ENCODE measurements around the gene SNRNP70. TPM values are rescaled to one million over a fixed set of nuclear protein-coding genes. Genes with fewer than 3 reads are reported as not detected.

Gene SNRNP70
- total and polyA plus RNA-seq, 2 donors = 142 to 419 TPM

DNA sequence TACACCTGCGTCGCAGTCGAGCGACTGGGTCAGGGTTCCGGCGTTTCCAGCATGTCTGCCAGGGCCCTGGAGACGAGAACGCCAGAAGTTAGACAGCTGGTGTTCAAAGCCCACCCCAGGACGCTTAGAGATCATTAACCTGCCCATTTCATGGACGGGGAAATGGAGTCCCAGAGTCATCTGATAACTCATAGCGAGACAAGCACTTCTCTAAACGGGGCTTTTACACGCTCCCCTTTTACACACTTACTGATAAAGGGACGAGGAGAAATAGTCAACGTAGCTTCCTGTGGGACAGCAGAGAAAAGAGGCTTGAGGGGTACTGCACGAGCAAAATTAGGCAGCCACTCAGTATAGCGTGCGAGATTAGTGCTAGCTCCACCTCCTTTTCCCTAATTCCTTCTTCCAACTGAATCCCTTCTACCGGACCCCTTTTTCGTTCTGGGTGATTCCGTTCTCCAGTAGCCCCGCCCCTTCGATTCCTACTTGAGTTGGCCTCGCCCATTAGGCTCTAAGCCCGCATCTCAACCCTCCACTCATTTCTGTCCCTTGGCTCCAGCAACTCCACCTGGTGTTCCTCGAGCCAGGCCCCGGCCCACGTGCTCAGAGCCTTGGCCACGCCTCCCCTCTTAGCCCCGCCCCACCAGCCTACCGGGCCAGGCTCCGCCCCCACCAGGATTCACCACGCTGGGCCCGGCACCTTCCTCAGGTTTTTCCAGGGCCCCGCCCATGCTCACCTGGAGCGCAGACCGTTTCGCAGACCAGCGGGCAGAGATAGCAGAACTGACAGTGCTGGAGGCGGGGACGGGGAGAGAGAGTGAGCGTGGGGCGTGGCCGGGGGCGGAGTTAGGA lies 66.2 kb downstream of the SNRNP70 start:
- 18% methylated on average over 45 of the region's 45 CpGs for WGBS
- no peak for DNase-seq (ENCODE audit: low read depth in 6 of 9, low spot score in 9 of 9)
- peaks cover 4 to 13% of the 10 kb centered on the region in 2 donors for H3K9me3 ChIP-seq (ENCODE audit: control insufficient read depth in 2 of 2, insufficient read depth in 1 of 2, low read length in 1 of 2)
- peaks cover 2 to 23% of the 10 kb centered on the region in 2 donors for H3K4me1 ChIP-seq (ENCODE audit: control insufficient read depth in 2 of 2, insufficient read depth in 2 of 2, low read length in 2 of 2)
- H3K27me3 ChIP-seq (ENCODE audit: control insufficient read depth in 2 of 2, insufficient read depth in 1 of 2, low read length in 1 of 2) = peaks cover 46 to 99% of the 10 kb centered on the region in 2 donors
- H3K27ac ChIP-seq (ENCODE audit: low read depth in 1 of 2, low read length in 1 of 2) = no peak overlapping the region
- no peaks in the 10 kb centered on the region for H3K36me3 ChIP-seq (ENCODE audit: control insufficient read depth in 2 of 2, insufficient read depth in 2 of 2, low read length in 1 of 2)
- H3K4me3 ChIP-seq (ENCODE audit: low read length in 2 of 2) = no peak overlapping the region

GRCh38 chr19:49152119-49152550 lies 66.9 kb downstream of the SNRNP70 start:
- Histone ChIP-seq H3K27me3 (ENCODE audit: control insufficient read depth in 2 of 2, insufficient read depth in 1 of 2, low read length in 1 of 2) (peaks cover 46 to 98% of the 10 kb centered on the region in 2 donors), H3K27ac (ENCODE audit: low read depth in 1 of 2, low read length in 1 of 2) (no peak overlapping the region), H3K9me3 (ENCODE audit: control insufficient read depth in 2 of 2, insufficient read depth in 1 of 2, low read length in 1 of 2) (peaks cover 4 to 13% of the 10 kb centered on the region in 2 donors), H3K4me3 (ENCODE audit: low read length in 2 of 2) (no peak overlapping the region), H3K36me3 (ENCODE audit: control insufficient read depth in 2 of 2, insufficient read depth in 2 of 2, low read length in 1 of 2) (no peaks in the 10 kb centered on the region), H3K4me1 (ENCODE audit: control insufficient read depth in 2 of 2, insufficient read depth in 2 of 2, low read length in 2 of 2) (peaks cover 2 to 23% of the 10 kb centered on the region in 2 donors)
- 29% methylated on average over 10 of the region's 10 CpGs for WGBS
- no peak for DNase-seq (ENCODE audit: low read depth in 6 of 9, low spot score in 9 of 9)

DNA sequence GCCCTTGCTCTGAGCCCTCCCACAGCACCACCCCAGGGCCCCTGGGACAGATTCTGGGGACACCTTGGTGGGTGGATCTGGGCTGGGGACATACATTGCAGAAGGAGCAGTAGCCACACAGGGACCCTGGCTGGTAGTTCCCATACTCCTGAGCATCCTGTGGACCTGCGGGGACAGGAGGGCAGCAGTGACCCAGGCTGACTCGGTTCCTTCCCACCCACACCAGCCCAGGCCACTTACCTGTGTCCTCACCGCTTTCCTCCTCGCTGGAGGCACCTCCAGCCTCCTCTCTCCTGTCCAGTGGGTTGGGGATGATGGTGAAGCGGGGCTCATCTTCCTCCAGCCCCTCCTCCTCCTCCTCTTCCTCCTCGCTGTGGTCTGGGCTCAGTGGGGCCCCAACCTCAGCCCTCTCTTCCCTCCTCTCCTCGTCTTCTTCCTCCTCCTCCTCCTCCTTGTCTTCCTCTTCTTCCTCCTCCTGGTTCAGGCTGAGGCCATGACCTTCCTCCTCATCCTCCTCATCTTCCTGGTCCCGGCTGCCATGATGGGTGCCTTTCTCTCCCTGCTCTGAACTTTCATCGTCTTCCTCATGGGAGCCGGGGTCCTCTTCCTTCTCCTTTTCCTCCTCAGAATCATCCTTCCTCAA lies 68.0 kb downstream of the SNRNP70 start:
- WGBS = 90% methylated on average over 10 of the region's 10 CpGs
- Histone ChIP-seq H3K4me3 (ENCODE audit: low read length in 2 of 2) (no peak overlapping the region), H3K36me3 (ENCODE audit: control insufficient read depth in 2 of 2, insufficient read depth in 2 of 2, low read length in 1 of 2) (no peaks in the 10 kb centered on the region), H3K27me3 (ENCODE audit: control insufficient read depth in 2 of 2, insufficient read depth in 1 of 2, low read length in 1 of 2) (peaks cover 48 to 98% of the 10 kb centered on the region in 2 donors), H3K4me1 (ENCODE audit: control insufficient read depth in 2 of 2, insufficient read depth in 2 of 2, low read length in 2 of 2) (peaks cover 2 to 26% of the 10 kb centered on the region in 2 donors), H3K27ac (ENCODE audit: low read depth in 1 of 2, low read length in 1 of 2) (no peak overlapping the region), H3K9me3 (ENCODE audit: control insufficient read depth in 2 of 2, insufficient read depth in 1 of 2, low read length in 1 of 2) (peaks cover 5 to 13% of the 10 kb centered on the region in 2 donors)
- DNase-seq (ENCODE audit: low read depth in 6 of 9, low spot score in 9 of 9) = no peak

GRCh38 chr19:49154279-49154678 lies 69.0 kb downstream of the SNRNP70 start:
- Histone ChIP-seq H3K4me1 (ENCODE audit: control insufficient read depth in 2 of 2, insufficient read depth in 2 of 2, low read length in 2 of 2) (peaks cover 2 to 24% of the 10 kb centered on the region in 2 donors), H3K27ac (ENCODE audit: low read depth in 1 of 2, low read length in 1 of 2) (no peak overlapping the region), H3K36me3 (ENCODE audit: control insufficient read depth in 2 of 2, insufficient read depth in 2 of 2, low read length in 1 of 2) (no peaks in the 10 kb centered on the region), H3K4me3 (ENCODE audit: low read length in 2 of 2) (no peak overlapping the region), H3K9me3 (ENCODE audit: control insufficient read depth in 2 of 2, insufficient read depth in 1 of 2, low read length in 1 of 2) (peaks cover 5 to 13% of the 10 kb centered on the region in 2 donors), H3K27me3 (ENCODE audit: control insufficient read depth in 2 of 2, insufficient read depth in 1 of 2, low read length in 1 of 2) (peaks cover 47 to 96% of the 10 kb centered on the region in 2 donors)
- WGBS = 98% methylated on average over 6 of the region's 6 CpGs
- no peak for DNase-seq (ENCODE audit: low read depth in 6 of 9, low spot score in 9 of 9)

DNA sequence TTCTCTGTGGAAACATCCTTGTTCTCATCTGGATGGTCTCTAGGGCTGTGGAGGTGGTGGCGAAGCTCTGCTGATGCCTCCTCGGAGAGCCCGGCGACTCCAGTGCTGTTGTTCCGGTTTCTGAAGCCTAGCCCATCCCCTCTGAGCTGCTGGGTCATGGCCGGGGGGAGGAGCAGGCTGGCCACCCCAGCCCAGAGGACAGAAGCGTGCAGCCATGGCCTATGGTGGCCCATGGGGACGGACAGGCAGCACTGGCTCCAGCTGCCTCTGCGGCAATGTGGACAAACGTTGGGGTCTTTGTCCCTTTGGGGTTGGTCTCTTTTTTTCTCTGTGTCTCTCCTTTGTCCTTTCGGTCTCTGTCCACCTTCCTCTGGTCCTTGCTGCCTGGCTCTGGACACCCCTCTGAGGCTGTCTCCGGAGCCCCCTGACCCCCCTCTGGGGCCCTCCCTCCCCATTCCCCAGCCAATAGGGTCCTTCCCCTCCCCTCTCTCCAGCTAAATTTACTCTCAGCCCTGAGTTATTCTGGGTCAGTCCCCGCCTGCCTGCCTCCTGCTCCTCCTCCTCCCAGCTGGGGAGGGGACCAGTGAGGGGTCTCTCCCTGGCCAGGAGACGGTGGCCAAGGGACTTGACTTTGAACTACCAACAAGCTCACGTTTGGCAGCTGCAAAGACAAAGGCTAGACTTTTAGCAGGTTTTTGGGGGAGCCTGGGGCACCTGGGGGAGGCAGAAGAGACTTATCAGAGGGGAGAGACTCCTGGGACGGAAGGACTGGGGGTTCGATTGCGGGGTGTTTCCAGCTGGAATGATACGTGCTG lies 70.0 kb downstream of the SNRNP70 start, which contains the start of gene HRC:
HRC (minus strand) TSS at position 392 of the 815 bp plus-strand sequence; CDS start at position 233, 159 bp downstream.
- no peak for DNase-seq (ENCODE audit: low read depth in 6 of 9, low spot score in 9 of 9)
- no peak within 1 kb of the TSS for H3K27ac ChIP-seq (ENCODE audit: low read depth in 1 of 2, low read length in 1 of 2)
- H3K4me3 ChIP-seq (ENCODE audit: low read length in 2 of 2) = no peak within 1 kb of the TSS
- WGBS = 74% methylated on average over 19 of the region's 19 CpGs
- peaks cover 5 to 8% of the 10 kb centered on the region in 2 donors for H3K9me3 ChIP-seq (ENCODE audit: control insufficient read depth in 2 of 2, insufficient read depth in 1 of 2, low read length in 1 of 2)
- H3K36me3 ChIP-seq (ENCODE audit: control insufficient read depth in 2 of 2, insufficient read depth in 2 of 2, low read length in 1 of 2) = no peaks in the 10 kb centered on the region
- H3K27me3 ChIP-seq (ENCODE audit: control insufficient read depth in 2 of 2, insufficient read depth in 1 of 2, low read length in 1 of 2) = peaks cover 42 to 94% of the 10 kb centered on the region in 2 donors
- peaks cover 2 to 15% of the 10 kb centered on the region in 2 donors for H3K4me1 ChIP-seq (ENCODE audit: control insufficient read depth in 2 of 2, insufficient read depth in 2 of 2, low read length in 2 of 2)

- Histone ChIP-seq H3K4me3 (ENCODE audit: low read length in 2 of 2) (no peak overlapping the region), H3K36me3 (ENCODE audit: control insufficient read depth in 2 of 2, insufficient read depth in 2 of 2, low read length in 1 of 2) (no peaks in the 10 kb centered on the region), H3K27ac (ENCODE audit: low read depth in 1 of 2, low read length in 1 of 2) (no peak overlapping the region), H3K4me1 (ENCODE audit: control insufficient read depth in 2 of 2, insufficient read depth in 2 of 2, low read length in 2 of 2) (peaks cover 0 to 8% of the 10 kb centered on the region in 2 donors), H3K27me3 (ENCODE audit: control insufficient read depth in 2 of 2, insufficient read depth in 1 of 2, low read length in 1 of 2) (peaks cover 35 to 93% of the 10 kb centered on the region in 2 donors), H3K9me3 (ENCODE audit: control insufficient read depth in 2 of 2, insufficient read depth in 1 of 2, low read length in 1 of 2) (peaks cover 5 to 8% of the 10 kb centered on the region in 2 donors)
- DNase-seq (ENCODE audit: low read depth in 6 of 9, low spot score in 9 of 9) = no peak
- 59% methylated on average over 4 of the region's 4 CpGs for WGBS
Measured at GRCh38 chr19:49155820-49156346, 70.6 kb downstream of the SNRNP70 start.

- no peak for DNase-seq (ENCODE audit: low read depth in 6 of 9, low spot score in 9 of 9)
- peaks cover 22 to 78% of the 10 kb centered on the region in 2 donors for H3K27me3 ChIP-seq (ENCODE audit: control insufficient read depth in 2 of 2, insufficient read depth in 1 of 2, low read length in 1 of 2)
- peak within 1 kb of the TSS; percentile 35 to 37 for H3K4me3 ChIP-seq (ENCODE audit: low read length in 2 of 2)
- no peaks in the 10 kb centered on the region for H3K36me3 ChIP-seq (ENCODE audit: control insufficient read depth in 2 of 2, insufficient read depth in 2 of 2, low read length in 1 of 2)
- H3K27ac ChIP-seq (ENCODE audit: low read depth in 1 of 2, low read length in 1 of 2) = no peak within 1 kb of the TSS
- H3K9me3 ChIP-seq (ENCODE audit: control insufficient read depth in 2 of 2, insufficient read depth in 1 of 2, low read length in 1 of 2) = peaks cover 0 to 1% of the 10 kb centered on the region in 2 donors
- 2% methylated on average over 41 of the region's 41 CpGs for WGBS
- peaks cover 0 to 8% of the 10 kb centered on the region in 2 donors for H3K4me1 ChIP-seq (ENCODE audit: control insufficient read depth in 2 of 2, insufficient read depth in 2 of 2, low read length in 2 of 2)
Measured at GRCh38 chr19:49157445-49158224, 72.4 kb downstream of the SNRNP70 start, which contains the start of gene TRPM4. TSS of gene TRPM4 (plus strand) at chr19:49157792. CDS start at chr19:49157867, 75 bp downstream.
